ENCODE data around the gene TMEM179. TPM values are rescaled to one million over a fixed set of nuclear protein-coding genes. Genes with fewer than 3 reads are reported as not detected.

The TMEM179 gene
- total RNA-seq, 6 donors from 2014 or later: not detected

GRCh38 chr14:104590240-104590965 lies 14.2 kb downstream of the TMEM179 start:
- no peaks in the 10 kb centered on the region for H3K9me3 ChIP-seq
- peak in 1 of 2 donors; percentile 44 for DNase-seq
- no peak for ATAC-seq (ENCODE audit: low FRiP score in 2 of 2)
- H3K27me3 ChIP-seq: no peaks in the 10 kb centered on the region
- no peak overlapping the region for H3K27ac ChIP-seq
- H3K36me3 ChIP-seq: no peaks in the 10 kb centered on the region
- TF ChIP-seq, protein P1, sequence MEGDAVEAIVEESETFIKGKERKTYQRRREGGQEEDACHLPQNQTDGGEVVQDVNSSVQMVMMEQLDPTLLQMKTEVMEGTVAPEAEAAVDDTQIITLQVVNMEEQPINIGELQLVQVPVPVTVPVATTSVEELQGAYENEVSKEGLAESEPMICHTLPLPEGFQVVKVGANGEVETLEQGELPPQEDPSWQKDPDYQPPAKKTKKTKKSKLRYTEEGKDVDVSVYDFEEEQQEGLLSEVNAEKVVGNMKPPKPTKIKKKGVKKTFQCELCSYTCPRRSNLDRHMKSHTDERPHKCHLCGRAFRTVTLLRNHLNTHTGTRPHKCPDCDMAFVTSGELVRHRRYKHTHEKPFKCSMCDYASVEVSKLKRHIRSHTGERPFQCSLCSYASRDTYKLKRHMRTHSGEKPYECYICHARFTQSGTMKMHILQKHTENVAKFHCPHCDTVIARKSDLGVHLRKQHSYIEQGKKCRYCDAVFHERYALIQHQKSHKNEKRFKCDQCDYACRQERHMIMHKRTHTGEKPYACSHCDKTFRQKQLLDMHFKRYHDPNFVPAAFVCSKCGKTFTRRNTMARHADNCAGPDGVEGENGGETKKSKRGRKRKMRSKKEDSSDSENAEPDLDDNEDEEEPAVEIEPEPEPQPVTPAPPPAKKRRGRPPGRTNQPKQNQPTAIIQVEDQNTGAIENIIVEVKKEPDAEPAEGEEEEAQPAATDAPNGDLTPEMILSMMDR (IDR thresholded peaks at IDR 0.05): no peak
- TF ChIP-seq POLR2A (IDR thresholded peaks at IDR 0.05): no peak
- no peak for TF ChIP-seq EP300 (IDR thresholded peaks at IDR 0.05)
- TF ChIP-seq POLR2AphosphoS5 (IDR thresholded peaks at IDR 0.05): no peak
- peaks cover 0 to 4% (median 0%) of the 10 kb centered on the region in 4 donors for H3K4me1 ChIP-seq
- no peak overlapping the region for H3K4me3 ChIP-seq
- WGBS, 2 donors: 79% methylated on average over 21 to 22 of the region's 23 CpGs

DNA sequence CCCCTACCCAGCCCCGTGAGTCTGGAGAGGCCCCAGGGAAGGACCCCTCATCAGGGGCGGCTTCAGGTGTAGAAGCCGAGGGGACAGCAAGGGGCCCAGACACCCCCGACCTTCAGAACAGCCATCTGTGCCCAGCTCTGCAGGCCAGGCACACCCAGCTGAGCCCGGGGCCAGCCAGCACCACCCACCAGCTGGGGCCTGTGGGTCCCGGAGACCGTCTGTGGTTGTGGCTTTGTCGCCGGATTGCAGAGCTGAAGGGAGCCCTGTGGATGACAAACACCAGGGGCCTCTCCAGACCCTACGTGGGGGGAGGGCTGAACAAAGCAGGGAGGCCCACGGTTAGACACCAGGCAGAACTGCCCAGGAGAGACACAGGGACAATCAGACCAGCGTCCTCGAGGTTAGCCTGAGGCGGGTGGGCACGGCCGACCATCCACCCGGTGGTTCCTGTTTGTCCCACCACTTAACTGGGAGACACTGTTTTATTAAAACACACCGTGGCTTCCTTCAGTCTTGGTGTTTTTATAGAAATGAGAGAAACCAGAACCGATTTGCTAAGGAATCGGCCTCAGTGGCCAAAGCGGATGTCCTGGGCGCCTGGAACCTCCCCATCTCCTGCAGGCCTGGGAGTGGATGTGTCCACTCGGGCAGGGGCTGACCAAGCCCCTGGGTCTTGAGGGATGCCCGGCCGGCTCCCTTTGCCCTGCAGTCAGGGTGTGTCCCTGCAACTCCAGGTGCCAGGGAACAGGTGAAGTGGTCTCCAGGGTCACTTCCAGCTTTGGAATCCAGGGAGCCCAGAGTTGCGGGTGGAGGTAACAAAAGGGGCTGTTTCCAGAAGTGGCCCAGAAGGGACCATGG lies 15.0 kb downstream of the TMEM179 start:
- DNase-seq: peak in 1 of 2 donors; percentile 59
- Histone ChIP-seq H3K27me3 (no peaks in the 10 kb centered on the region), H3K4me1 (peaks cover 0 to 4% (median 0%) of the 10 kb centered on the region in 4 donors), H3K36me3 (no peaks in the 10 kb centered on the region), H3K9me3 (no peaks in the 10 kb centered on the region), H3K27ac (no peak overlapping the region), H3K4me3 (no peak overlapping the region)
- TF ChIP-seq, protein P1 (IDR thresholded peaks at IDR 0.05): no peak
- TF ChIP-seq POLR2AphosphoS5 (IDR thresholded peaks at IDR 0.05): no peak
- TF ChIP-seq POLR2A (IDR thresholded peaks at IDR 0.05): no peak
- no peak for TF ChIP-seq EP300 (IDR thresholded peaks at IDR 0.05)
- ATAC-seq (ENCODE audit: low FRiP score in 2 of 2): no peak
- 73 to 81% methylated on average over 15 to 25 of the region's 26 CpGs for whole genome bisulfite sequencing, 2 donors

DNA sequence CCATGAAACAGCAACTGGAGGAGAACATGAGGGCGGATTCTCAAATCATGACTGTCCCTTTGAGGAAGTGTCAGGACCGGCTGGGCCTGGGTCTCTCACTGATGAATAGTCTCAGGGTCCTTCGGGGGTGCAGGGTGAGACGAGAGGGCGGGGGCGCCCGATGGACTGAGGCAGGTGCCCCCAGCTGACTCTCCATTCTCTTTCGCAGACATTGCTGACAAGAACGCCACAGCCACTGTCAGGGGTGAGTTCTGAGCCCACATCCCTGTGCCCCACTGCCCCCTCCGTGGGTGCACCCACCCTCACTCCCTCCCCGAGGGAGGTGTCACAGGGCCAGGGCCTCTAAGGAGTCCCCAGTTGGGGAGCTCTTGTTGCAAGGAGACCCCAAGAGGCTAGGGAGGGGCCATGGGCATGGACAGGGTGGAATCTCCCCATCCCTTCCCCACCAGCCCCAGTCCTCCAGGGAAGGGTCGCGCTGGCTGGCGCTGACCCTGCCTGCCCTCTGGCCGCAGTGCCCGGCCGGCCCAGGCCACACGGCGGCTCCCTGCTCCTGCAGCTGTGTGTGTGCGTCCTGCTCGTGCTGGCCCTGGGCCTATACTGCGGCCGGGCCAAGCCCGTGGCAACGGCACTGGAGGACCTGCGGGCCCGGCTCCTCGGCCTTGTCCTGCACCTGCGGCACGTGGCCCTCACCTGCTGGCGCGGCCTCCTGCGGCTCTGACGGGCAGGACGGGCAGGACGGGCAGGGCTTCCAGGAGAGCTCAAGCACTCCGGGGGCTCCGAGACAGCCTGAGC lies 16.3 kb downstream of the TMEM179 start:
- Histone ChIP-seq H3K4me3 (no peak overlapping the region), H3K27ac (no peak overlapping the region)

DNA sequence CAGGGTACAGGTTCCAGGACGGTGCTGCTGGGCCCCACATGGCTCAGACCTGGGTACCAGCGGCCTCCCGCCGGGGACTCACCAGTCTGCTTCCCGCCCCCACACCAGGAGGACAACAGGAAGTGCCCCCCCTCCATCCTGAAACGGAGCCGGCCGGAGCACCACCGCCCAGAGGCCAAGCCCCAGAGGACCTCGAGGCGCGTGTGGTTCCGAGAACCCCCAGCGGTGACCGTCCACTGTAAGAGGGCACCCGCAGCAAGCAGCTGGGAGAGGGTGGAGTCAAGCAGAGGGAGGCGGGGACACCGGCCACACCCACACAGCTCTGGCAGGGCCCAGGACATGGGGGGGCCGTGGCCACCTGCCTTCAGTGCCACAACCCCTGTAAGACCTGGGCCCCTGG lies 16.9 kb downstream of the TMEM179 start:
- no peaks in the 10 kb centered on the region for H3K9me3 ChIP-seq
- no peak for ATAC-seq (ENCODE audit: low FRiP score in 2 of 2)
- peaks cover 0 to 6% (median 0%) of the 10 kb centered on the region in 4 donors for H3K4me1 ChIP-seq
- H3K27me3 ChIP-seq: no peaks in the 10 kb centered on the region
- no peak overlapping the region for H3K4me3 ChIP-seq
- no peak overlapping the region for H3K27ac ChIP-seq
- no peaks in the 10 kb centered on the region for H3K36me3 ChIP-seq
- peak in 1 of 2 donors; percentile 79 for DNase-seq
- 35% methylated on average over 19 of the region's 19 CpGs; no CpG with 5 or more reads in 1 of the 2 donors for WGBS, 2 donors
- no peak for TF ChIP-seq EP300 (IDR thresholded peaks at IDR 0.05)
- TF ChIP-seq, protein P1 (IDR thresholded peaks at IDR 0.05): no peak
- peak in 1 of 2 donors; percentile 32 for TF ChIP-seq POLR2AphosphoS5 (IDR thresholded peaks at IDR 0.05)
- TF ChIP-seq POLR2A (IDR thresholded peaks at IDR 0.05): no peak

More for the DNA sequence above, 16.3 kb downstream of the TMEM179 start:
- H3K4me1 ChIP-seq: peaks cover 0 to 4% (median 0%) of the 10 kb centered on the region in 4 donors
- peak in 1 of 2 donors; percentile 82 for DNase-seq
- no peaks in the 10 kb centered on the region for H3K27me3 ChIP-seq
- TF ChIP-seq POLR2A (IDR thresholded peaks at IDR 0.05) (no peak), EP300 (IDR thresholded peaks at IDR 0.05) (no peak), POLR2AphosphoS5 (IDR thresholded peaks at IDR 0.05) (no peak)
- TF ChIP-seq, protein P1 (IDR thresholded peaks at IDR 0.05): no peak
- H3K36me3 ChIP-seq: no peaks in the 10 kb centered on the region
- H3K9me3 ChIP-seq: no peaks in the 10 kb centered on the region
- ATAC-seq (ENCODE audit: low FRiP score in 2 of 2): no peak
- 88% methylated on average over 27 of the region's 38 CpGs; no CpG with 5 or more reads in 1 of the 2 donors for WGBS, 2 donors

Measured in upper lobe of left lung (tissue), 6 donors.